Body of pancreas (tissue), 4 donors: ENCODE results near the gene TBC1D14.

Experiments used
- CTCF ChIP-seq, 7 experiments: fragments of 450-650 bp in 4 of 7; fragments of 200-600 bp in 3 of 7; sonication (generic) in 3 of 7; IDR thresholded peaks; one replicate each; pipeline ENCODE4 v1.5.1; 2016 to 2019; ENCODE audit warnings: antibody characterized with exemption in 7 of 7
- POLR2A ChIP-seq, 3 donors: fragments of 450-650 bp; IDR thresholded peaks; one replicate each; pipeline ENCODE4 v1.6.1; 2016; ENCODE audit warnings: antibody characterized with exemption in 3 of 3, mild to moderate bottlenecking in 2 of 3

GRCh38 chr4:6909970-6910339 is 329 bp downstream of the TBC1D14 start:
- no peak for TF ChIP-seq CTCF (IDR thresholded peaks at IDR 0.05)
- no peak for TF ChIP-seq POLR2A (IDR thresholded peaks at IDR 0.05)
